ENCODE data around the gene HTRA2.
"Not testable (repeated sequence)": the region's sequence is repeated elsewhere in the genome, so short reads cannot be mapped to it uniquely, and the experiment has no call there.

Gene HTRA2

DNA sequence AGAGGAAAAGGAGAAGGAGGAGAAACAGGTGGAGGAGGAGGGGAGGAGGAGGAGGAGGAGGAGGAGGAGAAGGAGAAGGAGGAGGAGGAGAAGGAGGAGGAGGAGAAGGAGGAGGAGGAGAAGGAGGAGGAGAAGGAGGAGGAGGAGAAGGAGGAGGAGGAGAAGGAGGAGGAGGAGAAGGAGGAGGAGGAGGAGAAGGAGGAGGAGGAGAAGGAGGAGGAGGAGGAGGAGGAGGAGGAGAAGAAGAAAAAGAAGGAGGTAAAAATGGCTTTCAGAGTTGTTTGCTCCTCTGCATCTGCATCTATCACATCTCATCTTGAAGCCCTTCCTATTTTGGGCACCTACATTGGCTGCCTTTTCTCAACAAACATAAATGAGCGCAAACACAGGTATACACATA, 31.3 kb downstream of the HTRA2 start:
- not testable (repeated sequence) for DNase-seq (ENCODE audit: low read depth in 2 of 2)

DNA sequence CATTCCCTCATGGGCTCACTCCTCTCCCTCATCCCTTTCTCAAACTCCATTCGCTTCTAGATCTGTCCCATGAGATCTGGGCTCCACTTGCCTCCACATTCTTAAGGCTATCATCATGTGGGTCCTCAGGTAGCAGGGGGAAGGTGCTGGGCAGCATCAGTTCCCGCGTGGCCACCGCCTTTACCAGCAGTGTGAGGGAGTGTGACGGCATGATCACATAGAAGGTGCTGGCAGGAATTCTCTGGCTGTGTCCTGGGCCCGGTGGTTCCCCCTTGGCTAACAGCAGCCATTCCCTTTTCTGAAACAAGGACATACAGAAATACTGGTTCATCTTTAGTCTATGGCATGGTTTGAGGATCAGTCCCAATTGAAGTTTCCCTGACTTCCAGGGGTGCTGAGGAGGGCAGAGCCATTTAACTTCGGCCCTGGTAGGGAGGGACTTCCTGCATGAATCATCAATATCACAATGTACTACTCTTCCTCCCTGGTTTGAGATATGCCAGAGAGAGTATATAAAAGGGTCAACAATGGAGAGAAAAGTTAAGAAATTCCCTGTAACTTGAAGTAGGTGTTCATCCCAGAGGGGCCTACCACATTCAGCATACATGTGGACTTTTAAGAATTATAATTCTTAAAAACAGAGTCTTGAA, 32.5 kb downstream of the HTRA2 start:
- DNase-seq (ENCODE audit: low read depth in 2 of 2) = no peak

DNA sequence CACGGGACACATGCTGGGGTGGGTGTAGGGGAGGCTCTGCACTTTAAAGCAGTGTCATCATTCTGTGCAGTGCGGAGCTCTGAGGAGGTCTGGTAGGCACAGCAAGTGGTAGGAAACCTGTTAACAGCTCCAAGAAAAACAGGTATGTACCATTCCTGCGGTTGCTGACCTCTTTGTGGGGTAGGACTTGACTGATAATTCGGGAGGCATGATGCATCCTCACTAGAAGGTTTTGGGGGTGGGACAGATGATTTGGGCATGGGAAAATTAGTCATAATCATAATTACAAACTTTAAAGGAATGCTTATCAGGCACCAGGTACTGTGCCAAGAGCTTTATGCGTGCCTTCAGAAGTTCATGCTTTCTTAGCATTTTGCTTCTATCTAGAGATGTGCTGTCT, 34.5 kb downstream of the HTRA2 start:
- DNase-seq (ENCODE audit: low read depth in 2 of 2) = no peak

DNA sequence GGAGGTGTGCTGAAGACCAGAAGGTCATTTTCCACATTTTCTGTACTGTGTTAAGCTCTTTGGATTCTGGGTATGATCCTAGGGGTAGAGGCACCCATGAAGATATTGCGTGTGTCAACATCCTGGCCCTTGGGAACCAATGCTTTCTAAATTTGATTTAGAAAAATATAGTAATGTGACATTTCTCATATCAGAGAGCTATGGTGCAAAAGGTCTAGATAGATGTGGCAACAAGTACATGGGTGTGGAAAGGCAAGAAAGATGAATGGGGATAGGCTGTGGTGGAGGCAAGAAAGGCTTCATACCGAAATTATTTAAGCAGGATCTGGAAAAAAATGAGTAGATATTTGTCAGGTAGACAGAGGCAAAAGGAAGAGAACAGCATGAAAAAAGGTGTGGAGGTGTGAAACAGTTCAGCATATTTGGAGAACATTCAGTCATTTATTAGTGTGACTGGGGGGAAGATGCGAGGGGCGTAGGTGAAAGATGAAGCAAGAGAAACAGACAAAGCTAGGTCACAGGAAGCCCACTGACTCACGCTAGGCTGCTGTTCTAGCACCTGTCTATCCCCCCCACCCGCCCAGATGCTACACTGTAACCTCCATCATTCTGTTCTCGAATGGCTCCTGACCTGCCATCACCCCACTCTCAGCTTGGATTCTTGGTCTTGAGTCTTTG, 36.5 kb downstream of the HTRA2 start:
- DNase-seq (ENCODE audit: low read depth in 2 of 2) = no peak

DNA sequence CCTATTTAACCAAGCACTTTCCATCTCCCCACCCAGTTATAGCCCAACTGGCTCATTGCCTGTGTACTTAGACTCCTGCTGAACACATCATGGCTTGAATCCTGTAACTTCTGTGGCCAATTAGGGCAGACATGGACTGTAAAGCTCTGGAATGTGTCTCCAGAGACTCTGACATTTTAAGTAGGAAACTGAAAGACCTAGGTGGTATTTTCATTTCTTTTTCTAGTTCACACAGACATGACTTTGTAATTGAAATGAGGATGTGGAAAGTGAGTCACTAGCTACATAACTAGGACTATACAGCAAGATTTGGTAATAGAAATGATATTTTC, 37.0 kb downstream of the HTRA2 start:
- no peak for DNase-seq (ENCODE audit: low read depth in 2 of 2)

DNA sequence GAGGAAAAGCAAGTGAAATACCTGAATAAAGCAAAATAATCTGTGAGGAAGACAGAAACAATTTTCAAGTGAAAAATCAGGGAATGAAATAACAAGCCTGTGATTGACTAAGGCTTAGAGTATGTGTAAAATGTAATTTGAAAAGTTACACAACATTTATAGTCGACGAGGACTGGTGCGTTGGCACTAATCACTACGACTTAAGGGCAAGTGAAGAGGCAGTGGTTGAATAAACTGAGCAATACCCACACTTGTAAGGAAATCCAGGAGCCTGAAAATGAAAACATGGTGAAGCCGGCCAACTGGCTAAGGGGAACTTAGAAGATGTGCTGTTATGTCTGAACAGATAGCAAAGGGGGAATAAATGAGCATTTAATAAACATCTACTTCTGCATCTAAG, 38.1 kb downstream of the HTRA2 start:
- DNase-seq (ENCODE audit: low read depth in 2 of 2) = no peak

DNA sequence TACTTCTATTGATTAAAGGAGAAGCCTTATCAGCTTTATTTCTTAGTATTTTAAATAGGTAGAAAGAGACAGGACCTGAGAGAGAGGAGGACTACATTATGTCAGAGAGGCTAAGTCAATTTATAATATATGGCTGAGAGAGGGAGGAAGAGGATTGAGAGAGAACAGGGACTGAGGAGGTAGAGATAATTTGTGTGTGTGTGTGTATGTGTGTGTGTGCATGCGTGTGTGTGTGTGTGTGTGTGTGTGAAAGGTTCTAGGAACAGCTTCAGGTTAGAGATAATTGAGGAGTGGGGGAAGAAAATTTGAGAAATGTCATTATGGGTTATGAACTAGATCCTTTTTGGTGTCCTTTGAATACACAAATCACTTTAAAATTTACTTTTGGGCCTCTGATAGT, 40.0 kb downstream of the HTRA2 start:
- no peak for DNase-seq (ENCODE audit: low read depth in 2 of 2)

DNA sequence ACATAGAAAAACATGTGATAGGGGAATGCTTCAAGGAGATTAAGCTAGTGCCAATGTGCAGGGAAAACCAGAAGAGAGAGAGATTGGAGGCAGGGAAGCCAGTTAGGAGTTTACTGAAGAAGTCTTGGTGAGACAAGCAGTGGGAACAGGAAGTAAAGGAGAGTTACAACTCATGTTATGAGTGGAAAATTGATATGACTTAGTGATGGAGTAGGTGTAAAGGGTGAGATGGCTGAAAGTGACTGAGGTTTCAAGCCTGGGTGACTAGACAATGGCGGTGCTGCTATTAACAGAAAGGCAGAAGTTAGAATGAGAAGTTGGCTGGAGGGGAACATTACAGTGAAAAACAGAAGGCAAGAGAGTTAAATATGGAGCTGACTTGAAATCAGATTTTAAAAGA, 41.3 kb downstream of the HTRA2 start:
- no peak for DNase-seq (ENCODE audit: low read depth in 2 of 2)

DNA sequence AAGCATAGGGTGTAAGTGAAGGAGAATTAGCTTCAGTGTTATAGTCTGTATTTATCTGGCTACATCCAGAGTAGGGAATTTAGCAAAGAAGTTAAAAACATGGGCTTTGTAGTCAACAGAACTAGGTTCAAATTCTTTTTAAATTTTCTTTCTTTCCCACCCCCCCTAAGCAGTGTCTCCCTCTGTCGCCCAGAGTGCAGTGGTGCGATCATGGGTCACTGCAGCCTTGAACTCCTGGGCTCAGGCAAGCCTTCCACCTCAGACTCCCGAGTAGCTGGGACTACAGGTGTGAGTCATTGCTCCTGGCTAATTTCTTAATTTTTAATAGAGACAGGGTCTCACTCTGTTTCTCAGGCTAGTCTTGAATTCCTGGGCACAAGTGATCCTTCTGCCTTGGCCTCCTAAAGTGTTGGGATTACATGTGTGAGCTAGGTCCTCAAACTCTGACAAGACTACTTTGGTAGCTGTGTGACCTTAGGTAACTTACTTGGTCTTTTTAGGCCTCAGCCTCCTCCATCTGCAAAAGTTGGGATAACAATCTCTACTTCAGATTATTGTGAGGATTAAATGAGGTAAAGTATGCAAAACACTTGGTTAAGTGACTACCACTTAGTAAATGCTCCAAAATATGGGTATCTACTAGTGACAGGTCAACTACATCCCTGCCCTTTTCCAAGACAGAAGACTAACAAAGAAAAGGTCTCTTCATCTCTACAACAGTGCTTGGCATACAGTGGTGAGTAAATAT, 42.6 kb downstream of the HTRA2 start:
- no peak for DNase-seq (ENCODE audit: low read depth in 2 of 2)

DNA sequence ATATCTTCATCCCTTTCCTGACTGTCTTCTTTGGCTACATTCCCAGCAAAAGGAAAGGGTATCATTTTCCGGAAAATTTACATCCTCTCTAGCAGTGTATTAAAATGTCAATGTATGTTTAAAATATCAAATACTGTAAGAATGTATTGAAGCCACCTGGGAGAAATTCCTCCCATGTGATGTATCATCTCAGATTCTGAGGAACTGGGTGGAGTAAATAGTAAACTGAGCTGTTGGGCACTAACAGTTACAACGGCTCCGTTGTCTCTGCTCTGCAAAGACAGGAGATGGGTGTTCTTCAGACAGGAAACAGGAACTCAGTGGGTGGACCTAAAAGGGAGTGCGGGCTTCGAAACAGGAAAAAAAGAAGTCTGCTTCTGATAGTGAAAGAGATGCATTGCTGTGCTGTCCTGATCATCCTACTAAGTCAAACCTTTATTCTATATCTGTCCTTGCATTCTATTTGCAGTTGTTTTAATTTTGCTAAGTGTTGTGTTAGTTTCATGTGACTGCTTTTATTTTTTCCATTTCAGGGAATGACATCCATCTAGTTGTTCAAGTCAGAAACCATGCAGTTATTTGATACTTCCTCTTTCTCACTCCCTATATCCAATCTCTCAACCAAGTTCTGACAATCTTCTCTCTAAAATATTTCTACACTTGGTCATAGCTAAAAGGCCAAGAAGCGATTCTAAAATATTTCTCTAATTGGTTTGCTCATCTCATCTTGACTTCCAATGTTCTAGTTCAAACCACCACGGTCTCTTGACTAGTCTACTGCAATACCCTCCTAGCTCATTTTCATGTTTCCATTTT, 44.2 kb downstream of the HTRA2 start:
- DNase-seq (ENCODE audit: low read depth in 2 of 2) = no peak

DNA sequence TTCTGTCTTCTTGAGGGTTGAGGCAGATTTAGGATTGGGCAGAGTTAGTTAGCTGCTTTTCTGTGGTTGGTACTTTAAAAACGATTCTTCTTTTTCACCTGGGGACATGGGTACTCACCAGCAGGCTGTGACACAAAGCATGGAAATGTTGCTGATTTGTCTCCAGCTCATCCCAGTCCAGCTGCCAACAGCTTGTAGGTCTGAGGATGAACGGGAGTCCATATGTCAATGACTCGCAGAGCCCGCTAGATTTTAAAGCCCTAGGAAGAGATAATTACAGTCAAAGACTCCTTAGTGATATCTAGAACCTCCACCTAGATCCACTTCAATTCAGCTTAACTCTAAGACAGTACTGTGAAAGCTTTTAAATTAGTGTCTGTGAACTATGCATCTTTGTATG, 45.6 kb downstream of the HTRA2 start:
- DNase-seq (ENCODE audit: low read depth in 2 of 2) = no peak

DNA sequence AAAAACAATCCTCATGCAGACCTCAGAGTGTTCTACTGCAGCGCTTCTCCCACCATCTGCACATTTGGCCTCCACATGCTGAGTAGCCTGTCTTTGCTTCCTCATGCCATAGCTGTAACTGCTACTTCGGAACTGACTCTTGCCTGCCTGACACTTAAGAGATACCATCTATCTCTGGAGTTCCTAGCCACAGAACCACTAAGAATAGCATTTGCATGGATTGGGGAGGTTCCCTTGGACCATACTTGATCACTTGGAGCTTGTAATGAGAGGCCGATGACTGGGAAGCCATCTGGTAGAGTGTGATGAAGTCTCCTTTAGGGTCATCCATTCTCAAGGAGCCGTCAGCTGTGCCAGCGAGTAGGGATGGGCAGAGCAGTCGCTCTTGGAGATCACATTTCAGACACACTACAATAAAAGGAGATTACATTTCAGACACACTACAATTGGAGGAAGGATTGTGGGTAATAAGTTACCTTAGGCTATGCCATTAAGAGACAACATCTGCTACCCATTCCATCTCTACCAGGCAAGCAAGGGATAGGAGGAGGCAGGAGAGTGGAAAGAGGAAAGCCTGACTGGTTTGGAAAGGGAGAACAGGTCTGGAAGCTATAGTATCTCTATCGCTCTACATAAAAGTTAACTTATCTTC, 46.6 kb downstream of the HTRA2 start:
- DNase-seq (ENCODE audit: low read depth in 2 of 2) = no peak

DNA sequence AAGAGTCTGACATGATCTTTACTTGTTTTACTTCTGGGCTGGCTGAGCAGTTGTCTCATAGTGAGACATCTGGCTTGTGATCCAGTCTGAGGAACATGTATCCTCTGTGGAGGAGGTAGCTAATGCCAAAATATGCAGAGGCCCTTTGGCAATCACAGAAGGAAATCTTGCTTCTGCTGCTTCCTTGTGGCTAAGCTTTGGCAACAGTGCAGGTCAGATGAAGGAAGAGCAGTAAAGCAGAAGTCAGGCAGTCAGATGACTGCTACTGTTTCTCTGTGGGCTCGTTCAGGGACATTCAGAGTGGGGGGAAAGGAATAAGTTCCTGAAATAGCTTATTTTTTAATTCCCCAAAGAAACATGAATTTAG, 47.1 kb downstream of the HTRA2 start:
- DNase-seq (ENCODE audit: low read depth in 2 of 2) = no peak

DNA sequence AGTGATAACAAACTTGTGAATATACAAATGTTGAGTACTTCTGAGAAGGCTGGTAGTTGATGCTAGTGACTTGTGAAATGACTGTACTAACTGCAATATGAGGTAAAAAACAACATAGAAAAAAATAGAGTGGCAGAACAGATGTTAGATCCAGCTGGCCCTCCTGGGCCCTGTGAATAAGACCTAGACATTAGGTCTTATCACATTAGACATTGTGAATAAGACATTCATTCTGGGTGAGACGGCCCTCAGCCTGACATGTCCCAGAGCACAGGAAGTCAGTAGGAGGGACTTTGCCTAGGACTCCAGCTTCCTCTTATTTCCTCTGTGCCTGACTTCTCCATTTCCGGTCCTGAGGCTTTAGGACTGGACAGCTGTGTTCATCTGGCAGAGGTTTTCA, 47.7 kb downstream of the HTRA2 start:
- no peak for DNase-seq (ENCODE audit: low read depth in 2 of 2)

DNA sequence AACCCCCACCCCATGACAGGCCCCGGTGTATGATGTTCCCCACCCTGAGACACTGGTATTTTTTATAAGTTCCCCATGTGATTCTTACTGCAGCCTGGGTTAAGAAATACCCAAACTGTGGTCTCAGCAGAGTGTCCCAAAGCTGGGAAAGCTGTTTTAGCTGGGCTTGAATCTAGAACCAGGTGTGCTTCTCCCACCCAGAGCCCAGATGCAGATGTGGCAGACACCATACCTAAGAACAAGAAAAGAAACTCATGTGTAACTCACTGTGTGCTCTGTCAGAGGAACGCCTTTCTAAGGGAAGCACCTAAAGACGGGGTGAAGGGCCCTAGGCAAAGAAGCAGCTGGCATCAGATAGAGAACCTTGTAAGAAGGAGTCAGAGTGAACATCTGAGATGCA, 48.7 kb downstream of the HTRA2 start:
- no peak for DNase-seq (ENCODE audit: low read depth in 2 of 2)

DNA sequence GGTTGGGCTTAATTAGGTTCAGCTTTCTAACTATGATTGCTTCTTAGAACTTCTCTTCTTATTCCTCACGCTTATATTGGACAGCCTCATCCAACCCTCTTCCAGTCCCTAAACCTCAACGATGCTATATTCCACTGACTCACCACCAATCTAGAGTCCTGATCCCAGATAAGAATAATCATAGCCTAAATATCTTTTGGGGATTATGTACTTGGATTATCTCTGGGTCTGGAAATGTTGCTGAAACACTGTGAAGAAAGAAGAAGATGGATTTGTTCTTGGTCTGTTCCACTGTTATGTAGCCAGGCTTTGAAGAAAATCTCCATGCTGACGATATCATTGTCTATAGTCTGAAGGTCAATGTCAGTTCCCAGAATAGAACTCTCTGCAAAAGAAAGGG, 51.7 kb downstream of the HTRA2 start:
- no peak for DNase-seq (ENCODE audit: low read depth in 2 of 2)

DNA sequence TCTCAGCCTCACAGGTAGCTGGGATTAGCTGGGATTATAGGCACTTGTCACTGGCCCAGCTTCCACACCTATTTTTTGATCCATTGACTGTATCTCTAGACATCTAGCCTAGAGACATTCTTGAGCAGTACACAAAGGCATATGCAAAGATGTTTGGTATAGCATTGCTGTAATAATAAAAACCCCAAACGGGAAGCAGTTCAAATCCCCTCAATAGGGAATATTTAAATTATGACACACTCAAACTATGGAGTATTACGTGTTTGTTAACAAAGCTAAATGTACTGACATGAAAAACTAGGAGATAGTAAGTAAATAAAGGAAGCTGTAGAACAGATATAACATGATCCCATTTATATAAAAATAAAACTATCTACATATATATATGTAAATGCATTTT, 52.5 kb downstream of the HTRA2 start:
- DNase-seq (ENCODE audit: low read depth in 2 of 2) = no peak
